Activated T-cell treated with anti-CD3 and anti-CD28 coated beads, Interleukin-2, amount 50 U/mL, for 4 hours (primary cell): ENCODE results near the gene XPR1. TPM values are rescaled to one million over a fixed set of nuclear protein-coding genes. Genes with fewer than 3 reads are reported as not detected.

ENCODE experiments used
- ATAC-seq, 2 donors: fragments of 200-7000 bp; cut with Tn5 transposase; one replicate each; pipeline ENCODE4 v1.10.0; 2021
- DNase-seq: peaks from one replicate; pipeline ENCODE4 v3.0.0-alpha.2; 2020
- H3K27me3 Mint-ChIP-seq: one replicate; pipeline ENCODE4 v1.8.0; 2021; ENCODE audit warnings: low read depth, mixed read lengths
- H3K36me3 Mint-ChIP-seq: one replicate; pipeline ENCODE4 v1.8.0; 2022; ENCODE audit warnings: mixed read lengths; ENCODE audit not compliant: insufficient read depth
- H3K4me1 Mint-ChIP-seq: one replicate; pipeline ENCODE4 v1.8.0; 2021; ENCODE audit warnings: low read depth, mixed read lengths
- H3K4me3 Mint-ChIP-seq: one replicate; pipeline ENCODE4 v1.8.0; 2021; ENCODE audit warnings: mild to moderate bottlenecking, moderate library complexity, mixed read lengths
- H3K9me3 Mint-ChIP-seq: one replicate; pipeline ENCODE4 v1.8.0; 2021; ENCODE audit warnings: mixed read lengths
- total RNA-seq, 3 donors: library from RNA; stranded (reverse); gene quantifications; one replicate each; pipeline ENCODE4 v1.2.1, GENCODE V29; 2021

XPR1 gene
- total RNA-seq, 3 donors from 2014 or later: 25.2 to 26.7 (median 25.8) TPM

GRCh38 chr1:180626711-180627110 is 5.1 kb upstream of the XPR1 start:
- peaks cover 8% of the 10 kb centered on the region for H3K27me3 Mint-ChIP-seq
- DNase-seq (no peak), ATAC-seq (no peak)
- H3K4me1 Mint-ChIP-seq: peaks cover 5% of the 10 kb centered on the region
- no peaks in the 10 kb centered on the region for H3K9me3 Mint-ChIP-seq
- H3K4me3 Mint-ChIP-seq: no peak overlapping the region
- H3K36me3 Mint-ChIP-seq: no peaks in the 10 kb centered on the region

GRCh38 chr1:180627411-180627810 is 4.4 kb upstream of the XPR1 start:
- DNase-seq: no peak
- ATAC-seq: no peak
- no peaks in the 10 kb centered on the region for H3K9me3 Mint-ChIP-seq
- H3K36me3 Mint-ChIP-seq: no peaks in the 10 kb centered on the region
- peaks cover 8% of the 10 kb centered on the region for H3K27me3 Mint-ChIP-seq
- no peak overlapping the region for H3K4me3 Mint-ChIP-seq
- H3K4me1 Mint-ChIP-seq: peaks cover 5% of the 10 kb centered on the region

GRCh38 chr1:180628646-180629045 is 3.2 kb upstream of the XPR1 start:
- Mint-ChIP-seq H3K36me3 (no peaks in the 10 kb centered on the region), H3K9me3 (no peaks in the 10 kb centered on the region), H3K27me3 (peaks cover 8% of the 10 kb centered on the region), H3K4me3 (no peak overlapping the region), H3K4me1 (peaks cover 5% of the 10 kb centered on the region)
- DNase-seq (no peak), ATAC-seq (no peak)

- H3K36me3 Mint-ChIP-seq: no peaks in the 10 kb centered on the region
- no peaks in the 10 kb centered on the region for H3K9me3 Mint-ChIP-seq
- no peak overlapping the region for H3K4me3 Mint-ChIP-seq
- H3K4me1 Mint-ChIP-seq: peaks cover 6% of the 10 kb centered on the region
- DNase-seq: no peak
- ATAC-seq: no peak
- H3K27me3 Mint-ChIP-seq: peaks cover 4% of the 10 kb centered on the region
Measured at GRCh38 chr1:180630408-180631193, 1.2 kb upstream of the XPR1 start.

GRCh38 chr1:180631194-180631765 is 542 bp upstream of the XPR1 start:
- DNase-seq (no peak), ATAC-seq (no peak)
- Mint-ChIP-seq H3K4me1 (peaks cover 8% of the 10 kb centered on the region), H3K36me3 (no peaks in the 10 kb centered on the region), H3K4me3 (no peak overlapping the region), H3K9me3 (no peaks in the 10 kb centered on the region), H3K27me3 (no peaks in the 10 kb centered on the region)

- no peaks in the 10 kb centered on the region for H3K27me3 Mint-ChIP-seq
Measured at GRCh38 chr1:180632326-180633056, 669 bp downstream of the XPR1 start.

GRCh38 chr1:180633057-180634056 is 1.5 kb downstream of the XPR1 start:
- Mint-ChIP-seq H3K4me3 (no peak overlapping the region), H3K27me3 (no peaks in the 10 kb centered on the region), H3K4me1 (peaks cover 13% of the 10 kb centered on the region), H3K9me3 (no peaks in the 10 kb centered on the region), H3K36me3 (peaks cover 1% of the 10 kb centered on the region)
- no peak for DNase-seq
- ATAC-seq: no peak

More at GRCh38 chr1:180632326-180633056, 669 bp downstream of the XPR1 start:
- H3K4me1 Mint-ChIP-seq: peaks cover 13% of the 10 kb centered on the region
- DNase-seq: peak; percentile 48
- H3K9me3 Mint-ChIP-seq: no peaks in the 10 kb centered on the region
- no peak overlapping the region for H3K4me3 Mint-ChIP-seq
- ATAC-seq: peak; percentile 57 to 58
- H3K36me3 Mint-ChIP-seq: peaks cover 1% of the 10 kb centered on the region

GRCh38 chr1:180636138-180636537 is 4.3 kb downstream of the XPR1 start:
- H3K4me3 Mint-ChIP-seq: no peak overlapping the region
- peaks cover 16% of the 10 kb centered on the region for H3K4me1 Mint-ChIP-seq
- ATAC-seq (no peak), DNase-seq (no peak)
- no peaks in the 10 kb centered on the region for H3K27me3 Mint-ChIP-seq
- H3K9me3 Mint-ChIP-seq: no peaks in the 10 kb centered on the region
- peaks cover 1% of the 10 kb centered on the region for H3K36me3 Mint-ChIP-seq

GRCh38 chr1:180639871-180640270 is 8.0 kb downstream of the XPR1 start:
- peaks cover 7% of the 10 kb centered on the region for H3K36me3 Mint-ChIP-seq
- ATAC-seq (no peak), DNase-seq (no peak)
- no peaks in the 10 kb centered on the region for H3K9me3 Mint-ChIP-seq
- H3K4me1 Mint-ChIP-seq: peaks cover 18% of the 10 kb centered on the region
- no peak overlapping the region for H3K4me3 Mint-ChIP-seq
- no peaks in the 10 kb centered on the region for H3K27me3 Mint-ChIP-seq

GRCh38 chr1:180640531-180640949 is 8.7 kb downstream of the XPR1 start:
- DNase-seq (no peak), ATAC-seq (no peak)
- Mint-ChIP-seq H3K9me3 (no peaks in the 10 kb centered on the region), H3K4me3 (no peak overlapping the region), H3K27me3 (no peaks in the 10 kb centered on the region), H3K4me1 (peaks cover 21% of the 10 kb centered on the region), H3K36me3 (peaks cover 10% of the 10 kb centered on the region)

- DNase-seq: no peak
- Mint-ChIP-seq H3K4me1 (peaks cover 23% of the 10 kb centered on the region), H3K4me3 (no peak overlapping the region)
Measured at GRCh38 chr1:180641662-180642061, 9.8 kb downstream of the XPR1 start.

GRCh38 chr1:180642781-180643180 is 11.0 kb downstream of the XPR1 start:
- Mint-ChIP-seq H3K4me1 (peaks cover 26% of the 10 kb centered on the region), H3K9me3 (no peaks in the 10 kb centered on the region), H3K36me3 (peaks cover 9% of the 10 kb centered on the region), H3K4me3 (no peak overlapping the region), H3K27me3 (no peaks in the 10 kb centered on the region)
- DNase-seq: no peak
- ATAC-seq: no peak

More at GRCh38 chr1:180641662-180642061, 9.8 kb downstream of the XPR1 start:
- peaks cover 9% of the 10 kb centered on the region for H3K36me3 Mint-ChIP-seq
- no peak for ATAC-seq
- no peaks in the 10 kb centered on the region for H3K9me3 Mint-ChIP-seq
- no peaks in the 10 kb centered on the region for H3K27me3 Mint-ChIP-seq

- ATAC-seq (no peak), DNase-seq (no peak)
- H3K4me3 Mint-ChIP-seq: no peak overlapping the region
- peaks cover 26% of the 10 kb centered on the region for H3K4me1 Mint-ChIP-seq
- H3K27me3 Mint-ChIP-seq: no peaks in the 10 kb centered on the region
- peaks cover 9% of the 10 kb centered on the region for H3K36me3 Mint-ChIP-seq
- H3K9me3 Mint-ChIP-seq: no peaks in the 10 kb centered on the region
Measured at GRCh38 chr1:180643693-180644092, 11.9 kb downstream of the XPR1 start.
